Measurements from ENCODE around the gene TTC23. TPM values are rescaled to one million over a fixed set of nuclear protein-coding genes. Genes with fewer than 3 reads are reported as not detected.

TTC23 gene
- total and polyA plus RNA-seq, 8 donors, result 3.8 to 75.3 (median 14.8) TPM

DNA sequence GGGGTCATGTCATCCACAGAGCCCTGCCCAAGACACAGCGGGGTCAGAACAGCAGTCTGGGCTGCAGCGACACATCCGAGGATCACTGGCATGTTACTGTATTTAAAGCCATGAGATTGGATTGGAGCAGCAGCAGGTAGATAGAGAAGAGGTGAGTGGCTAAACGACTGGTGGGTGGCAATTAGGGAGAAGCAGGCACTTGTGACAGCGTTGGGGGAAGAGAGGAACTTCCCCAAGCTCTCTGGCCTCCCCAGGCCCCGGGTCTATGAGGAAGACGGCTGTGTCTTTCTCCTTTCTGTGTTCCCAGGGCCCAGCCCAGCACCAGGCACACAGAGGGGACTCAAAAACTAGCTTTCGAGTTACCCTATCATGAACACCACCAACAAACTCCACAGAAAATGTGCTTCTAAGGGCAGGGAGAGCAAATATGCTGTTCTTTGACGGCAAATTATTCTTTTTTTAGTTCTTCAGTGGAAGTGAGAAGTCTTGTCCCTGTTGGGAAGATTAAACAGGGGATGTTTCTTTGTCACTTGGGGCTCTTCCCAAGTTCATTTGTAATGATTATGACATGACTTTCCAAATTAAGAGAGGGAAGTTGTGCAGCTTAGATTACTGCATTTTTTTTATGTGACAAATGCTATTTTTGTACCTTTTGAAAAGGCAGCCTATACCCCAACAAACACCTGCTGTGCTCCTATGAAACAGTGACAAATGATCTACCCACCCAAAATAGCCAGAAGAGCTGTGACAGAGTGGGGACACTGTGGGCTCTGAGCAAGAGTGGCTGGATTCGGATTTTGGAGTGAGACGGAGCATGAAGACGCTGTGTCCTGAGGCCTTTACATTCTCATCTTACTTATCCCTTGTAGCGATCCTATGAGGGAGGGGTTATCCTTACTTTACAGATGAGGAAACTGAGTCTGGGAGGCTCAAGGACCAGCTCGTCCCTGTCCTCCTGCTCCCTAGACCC is 151.7 kb downstream of the TTC23 start:
- intact Hi-C loops (cut with DNase I; ENCODE audit: low total_unique reads), result loop anchor here (5.0 kb wide), 1 partner anchor 115 kb away; no protein-coding TSS in a partner anchor
- peak overlapping the region in 1 of 5 donors; percentile 59 for H3K27ac ChIP-seq
- no peak for DNase-seq

DNA sequence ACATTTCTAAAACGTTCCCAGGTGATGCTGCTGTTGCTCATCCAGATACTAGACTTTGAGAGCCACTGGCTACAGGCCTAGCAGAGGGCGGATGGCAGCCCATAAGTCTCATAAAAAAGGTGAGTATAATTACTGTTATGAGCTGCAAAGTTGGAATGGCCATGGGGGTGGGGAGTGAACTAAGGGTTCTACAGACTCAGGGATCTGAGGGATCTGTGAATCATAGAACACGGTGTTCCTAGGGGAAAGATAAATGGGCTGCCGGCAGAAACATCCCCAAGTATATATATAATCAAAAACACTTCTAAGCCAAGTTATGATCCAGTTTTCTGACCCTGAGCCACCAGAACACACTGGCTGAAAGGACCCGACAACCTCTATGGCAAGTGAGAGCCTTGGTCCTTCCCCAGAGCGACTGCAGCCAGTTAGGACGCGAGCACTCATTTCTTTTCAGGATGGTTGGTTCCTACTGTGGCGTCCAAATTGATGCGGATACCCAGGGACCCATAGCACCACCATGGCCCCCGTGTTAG is 152.4 kb downstream of the TTC23 start:
- 88 to 93% (median 89%) methylated on average over 8 to 11 of the region's 11 CpGs for WGBS, 5 donors
- intact Hi-C loops (cut with DNase I; ENCODE audit: low total_unique reads), result loop anchor here (5.0 kb wide), 1 partner anchor 115 kb away; no protein-coding TSS in a partner anchor
- TF ChIP-seq, protein P1, sequence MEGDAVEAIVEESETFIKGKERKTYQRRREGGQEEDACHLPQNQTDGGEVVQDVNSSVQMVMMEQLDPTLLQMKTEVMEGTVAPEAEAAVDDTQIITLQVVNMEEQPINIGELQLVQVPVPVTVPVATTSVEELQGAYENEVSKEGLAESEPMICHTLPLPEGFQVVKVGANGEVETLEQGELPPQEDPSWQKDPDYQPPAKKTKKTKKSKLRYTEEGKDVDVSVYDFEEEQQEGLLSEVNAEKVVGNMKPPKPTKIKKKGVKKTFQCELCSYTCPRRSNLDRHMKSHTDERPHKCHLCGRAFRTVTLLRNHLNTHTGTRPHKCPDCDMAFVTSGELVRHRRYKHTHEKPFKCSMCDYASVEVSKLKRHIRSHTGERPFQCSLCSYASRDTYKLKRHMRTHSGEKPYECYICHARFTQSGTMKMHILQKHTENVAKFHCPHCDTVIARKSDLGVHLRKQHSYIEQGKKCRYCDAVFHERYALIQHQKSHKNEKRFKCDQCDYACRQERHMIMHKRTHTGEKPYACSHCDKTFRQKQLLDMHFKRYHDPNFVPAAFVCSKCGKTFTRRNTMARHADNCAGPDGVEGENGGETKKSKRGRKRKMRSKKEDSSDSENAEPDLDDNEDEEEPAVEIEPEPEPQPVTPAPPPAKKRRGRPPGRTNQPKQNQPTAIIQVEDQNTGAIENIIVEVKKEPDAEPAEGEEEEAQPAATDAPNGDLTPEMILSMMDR (IDR thresholded peaks at IDR 0.05), result no peak
- no peak for TF ChIP-seq POLR2AphosphoS5 (IDR thresholded peaks at IDR 0.05)
- TF ChIP-seq EP300 (IDR thresholded peaks at IDR 0.05), result no peak
- TF ChIP-seq POLR2A (IDR thresholded peaks at IDR 0.05), result no peak
- peak overlapping the region in 1 of 5 donors; percentile 59 for H3K27ac ChIP-seq
- H3K27me3 ChIP-seq, result peaks cover 0 to 25% (median 22%) of the 10 kb centered on the region in 3 donors
- H3K9me3 ChIP-seq, result no peaks in the 10 kb centered on the region
- no peaks in the 10 kb centered on the region for H3K36me3 ChIP-seq
- H3K4me3 ChIP-seq, result no peak overlapping the region
- DNase-seq, result no peak
- H3K4me1 ChIP-seq, result peaks cover 8 to 12% (median 10%) of the 10 kb centered on the region in 4 donors

More for the DNA sequence above, 151.7 kb downstream of the TTC23 start:
- peaks cover 0 to 33% (median 22%) of the 10 kb centered on the region in 3 donors for H3K27me3 ChIP-seq
- 81 to 89% (median 84%) methylated on average over 13 to 14 of the region's 14 CpGs for WGBS, 5 donors
- H3K4me1 ChIP-seq, result peaks cover 8 to 12% (median 10%) of the 10 kb centered on the region in 4 donors
- no peak overlapping the region for H3K4me3 ChIP-seq
- no peaks in the 10 kb centered on the region for H3K36me3 ChIP-seq
- TF ChIP-seq POLR2AphosphoS5 (IDR thresholded peaks at IDR 0.05) (peak in 1 of 3 donors; percentile 11), POLR2A (IDR thresholded peaks at IDR 0.05) (no peak)
- H3K9me3 ChIP-seq, result no peaks in the 10 kb centered on the region

DNA sequence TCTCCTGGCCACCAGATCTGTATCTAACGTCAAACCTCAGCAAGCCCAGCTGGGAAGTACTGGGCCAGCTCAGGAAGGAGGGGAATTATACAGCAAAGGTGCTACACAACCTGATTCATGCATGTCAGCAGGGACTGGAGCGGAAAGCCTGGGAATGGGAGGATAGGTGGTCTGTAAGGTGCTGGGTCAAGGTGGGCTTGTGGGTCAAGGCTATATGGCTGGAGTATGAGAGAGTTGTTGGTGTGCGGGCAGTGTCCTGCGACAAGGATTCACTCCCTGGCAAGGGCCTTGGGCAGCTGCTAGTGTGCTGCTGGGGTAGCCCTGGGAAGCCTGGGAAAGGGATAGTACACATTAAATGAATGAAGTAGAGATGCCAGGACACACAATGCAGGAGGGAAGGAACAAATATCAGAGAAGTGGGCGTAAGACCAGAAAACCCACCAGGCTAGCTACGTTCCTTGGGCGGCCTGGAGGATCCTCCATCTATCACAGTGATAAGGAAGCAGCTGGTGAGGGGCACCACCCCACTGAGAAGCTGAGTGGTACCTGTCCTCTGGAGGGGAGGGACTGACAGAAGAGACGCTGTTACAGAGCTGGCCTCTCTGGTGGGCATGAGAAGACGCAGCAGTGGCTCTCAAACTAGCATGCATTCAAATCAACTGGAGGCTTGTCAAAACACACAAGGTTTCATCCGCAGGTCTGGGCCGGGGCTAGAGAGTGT is 153.0 kb downstream of the TTC23 start:
- Histone ChIP-seq H3K36me3 (no peaks in the 10 kb centered on the region), H3K27me3 (peaks cover 0 to 25% (median 19%) of the 10 kb centered on the region in 3 donors), H3K4me1 (peaks cover 8 to 12% (median 10%) of the 10 kb centered on the region in 4 donors), H3K4me3 (no peak overlapping the region), H3K9me3 (no peaks in the 10 kb centered on the region), H3K27ac (peak overlapping the region in 1 of 5 donors; percentile 49)
- no peak for DNase-seq
- TF ChIP-seq, protein P1 (IDR thresholded peaks at IDR 0.05), result no peak
- TF ChIP-seq EP300 (IDR thresholded peaks at IDR 0.05), result no peak
- no peak for TF ChIP-seq POLR2A (IDR thresholded peaks at IDR 0.05)
- no peak for TF ChIP-seq POLR2AphosphoS5 (IDR thresholded peaks at IDR 0.05)
- 85 to 95% (median 93%) methylated on average over 11 of the region's 11 CpGs for WGBS, 5 donors
- intact Hi-C loops (cut with DNase I; ENCODE audit: low total_unique reads), result loop anchor here (5.0 kb wide), 1 partner anchor 116 kb away; no protein-coding TSS in a partner anchor

DNA sequence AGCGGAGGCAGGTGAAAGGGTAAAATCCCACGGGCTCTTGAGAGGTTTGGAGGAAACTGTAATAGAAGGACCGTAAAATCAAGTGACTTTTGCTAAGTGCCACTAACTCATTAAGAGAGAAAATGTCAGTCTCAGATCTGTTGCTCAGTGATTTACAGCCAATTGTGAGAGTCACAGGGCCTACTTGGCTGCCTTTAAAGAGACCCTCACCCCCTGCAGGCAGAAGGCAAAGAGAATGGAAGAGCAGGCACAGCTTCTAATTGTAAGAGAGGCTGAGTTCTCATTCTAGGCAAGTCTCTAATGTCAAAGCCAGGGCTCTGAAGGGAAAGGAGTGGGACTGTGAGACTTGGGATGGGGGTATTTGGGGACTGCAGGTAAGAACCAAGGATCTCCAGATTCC is 153.8 kb downstream of the TTC23 start:
- 63 to 79% (median 71%) methylated on average over 3 of the region's 3 CpGs for WGBS, 5 donors
- no peak overlapping the region for H3K27ac ChIP-seq
- TF ChIP-seq POLR2AphosphoS5 (IDR thresholded peaks at IDR 0.05), result no peak
- TF ChIP-seq, protein P1 (IDR thresholded peaks at IDR 0.05), result no peak
- peaks cover 0 to 24% (median 19%) of the 10 kb centered on the region in 3 donors for H3K27me3 ChIP-seq
- H3K4me1 ChIP-seq, result peaks cover 6 to 7% (median 6%) of the 10 kb centered on the region in 4 donors
- no peak for DNase-seq
- no peaks in the 10 kb centered on the region for H3K9me3 ChIP-seq
- no peak overlapping the region for H3K4me3 ChIP-seq
- no peaks in the 10 kb centered on the region for H3K36me3 ChIP-seq
- intact Hi-C loops (cut with DNase I; ENCODE audit: low total_unique reads), result loop anchor here (5.0 kb wide), 1 partner anchor 117 kb away; no protein-coding TSS in a partner anchor
